D721Med (cell line): Measurements from ENCODE around the gene TCP1.
"Not testable (repeated sequence)": the region's sequence is repeated elsewhere in the genome, so short reads cannot be mapped to it uniquely, and the experiment has no call there.

ENCODE experiments used
- DNase-seq: peaks from one replicate; pipeline ENCODE4 v3.0.0; 2011; ENCODE audit warnings: low spot score; ENCODE audit not compliant: insufficient read length
- FAIRE-seq: peaks from 2 replicates; lab custom pipeline; 2011; peaks lifted over from hg19 to GRCh38; lab: Jason Lieb, UNC
- CTCF ChIP-seq: IDR thresholded peaks from 2 replicates; pipeline ENCODE4 v1.5.1; 2012; ENCODE audit warnings: mild to moderate bottlenecking, control low read depth; ENCODE audit not compliant: insufficient read depth; ENCODE audit errors: missing control alignments

The TCP1 gene

GRCh38 chr6:159804504-159804903 lies 15.1 kb upstream of the TCP1 start:
- FAIRE-seq (no peak), DNase-seq (no peak)
- no peak for TF ChIP-seq CTCF

GRCh38 chr6:159801935-159802334 lies 12.5 kb upstream of the TCP1 start:
- no peak for TF ChIP-seq CTCF
- no peak for DNase-seq
- no peak for FAIRE-seq

- FAIRE-seq = no peak
- DNase-seq = no peak
- no peak for TF ChIP-seq CTCF
These were observed 10.9 kb upstream of the TCP1 start, which contains the start of gene PNLDC1 for GRCh38 chr6:159800141-159800865. PNLDC1 (plus strand) TSS chr6:159800276; CDS start chr6:159800308, 32 bp downstream.

GRCh38 chr6:159797554-159797953 lies 8.2 kb upstream of the TCP1 start:
- FAIRE-seq = no peak
- no peak for TF ChIP-seq CTCF

GRCh38 chr6:159794976-159795375 lies 5.6 kb upstream of the TCP1 start:
- DNase-seq, FAIRE-seq: not testable (repeated sequence)

More at GRCh38 chr6:159797554-159797953, 8.2 kb upstream of the TCP1 start:
- DNase-seq = no peak

- DNase-seq = no peak
- no peak for TF ChIP-seq CTCF
- FAIRE-seq = no peak
These were observed 1.7 kb upstream of the TCP1 start for GRCh38 chr6:159790956-159791598.

GRCh38 chr6:159790149-159790955 lies 950 bp upstream of the TCP1 start, which contains the start of gene MRPL18:
MRPL18 (plus strand) TSS chr6:159790467; CDS start chr6:159790588, 121 bp downstream.
- FAIRE-seq (no peak), DNase-seq (peak; percentile 37)
- no peak for TF ChIP-seq CTCF
